H1 (cell line): Measurements from ENCODE around the gene RNF214.

Source experiments
- POLR2A ChIP-seq, 2 experiments: IDR thresholded peaks; 1 replicate in 1 of 2; 2 replicates in 1 of 2; pipeline ENCODE4 v1.6.1; 2011; ENCODE audit warnings: low read depth in 2 of 2, low read length in 2 of 2, mild to moderate bottlenecking in 2 of 2; ENCODE audit errors: control extremely low read depth in 1 of 2
- RFX5 ChIP-seq: IDR thresholded peaks from 2 replicates; pipeline ENCODE4 v1.6.1; 2011; ENCODE audit warnings: low read depth, low read length, improper control_type of control experiment, borderline replicate concordance
- SRF ChIP-seq: IDR thresholded peaks from 2 replicates; pipeline ENCODE4 v1.6.1; 2011; ENCODE audit warnings: mild to moderate bottlenecking, low read depth, low read length, moderate library complexity

DNA sequence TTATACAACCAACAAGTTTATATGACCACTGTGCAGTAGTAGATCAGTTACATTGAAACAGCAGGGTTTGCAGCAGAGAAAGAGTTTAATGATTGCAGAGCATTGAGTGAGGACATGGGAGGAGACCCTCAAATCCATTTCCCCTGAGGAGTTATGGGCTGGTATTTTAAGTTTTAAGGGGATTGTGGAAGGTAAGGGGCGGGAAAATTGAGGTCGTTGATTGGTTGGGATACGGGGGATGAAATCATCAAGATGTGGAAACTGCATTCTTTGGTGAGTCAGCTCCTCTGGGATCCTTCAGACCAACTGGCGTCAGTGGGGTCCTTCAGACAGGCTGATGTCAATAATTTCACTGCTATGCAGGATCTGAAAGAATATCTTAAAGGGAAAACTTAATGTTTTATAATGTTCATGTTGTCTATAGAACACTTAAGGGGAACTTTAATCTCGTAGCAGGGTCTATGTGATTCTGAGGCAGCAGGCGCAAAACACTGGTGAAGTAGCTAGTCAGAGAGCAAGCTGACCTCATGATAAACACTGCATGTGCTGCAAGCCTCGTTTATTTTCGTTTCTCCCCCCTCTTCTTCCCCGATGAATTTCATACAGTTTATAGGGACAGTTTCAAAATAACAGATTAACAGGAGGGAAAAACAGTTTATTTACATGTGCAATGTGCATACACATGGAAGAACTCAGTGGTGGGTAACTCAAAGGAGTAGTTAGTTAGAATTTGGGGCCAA lies 41.2 kb downstream of the RNF214 start:
- TF ChIP-seq SRF, result no peak
- TF ChIP-seq POLR2A (IDR thresholded peaks at IDR 0.05; ENCODE audit: control extremely low read depth in 1 of 2, low read depth in 2 of 2, low read length in 2 of 2), result no peak
- no peak for TF ChIP-seq RFX5
